GM23248 (cell line): Measurements from ENCODE around the gene IRF9.

Experiments used
- EZH2 ChIP-seq: fragments of 200-600 bp; sonication (generic); IDR thresholded peaks from 2 replicates; pipeline ENCODE4 v1.6.1; 2018; ENCODE audit warnings: antibody characterized with exemption, mild to moderate bottlenecking; ENCODE audit not compliant: insufficient read depth, poor library complexity, severe bottlenecking
- EZH2phosphoT487 ChIP-seq: fragments of 200-600 bp; sonication (generic); IDR thresholded peaks from 2 replicates; pipeline ENCODE4 v1.6.1; 2018; ENCODE audit warnings: antibody characterized with exemption, moderate library complexity, mild to moderate bottlenecking, low read depth; ENCODE audit not compliant: insufficient read depth

DNA sequence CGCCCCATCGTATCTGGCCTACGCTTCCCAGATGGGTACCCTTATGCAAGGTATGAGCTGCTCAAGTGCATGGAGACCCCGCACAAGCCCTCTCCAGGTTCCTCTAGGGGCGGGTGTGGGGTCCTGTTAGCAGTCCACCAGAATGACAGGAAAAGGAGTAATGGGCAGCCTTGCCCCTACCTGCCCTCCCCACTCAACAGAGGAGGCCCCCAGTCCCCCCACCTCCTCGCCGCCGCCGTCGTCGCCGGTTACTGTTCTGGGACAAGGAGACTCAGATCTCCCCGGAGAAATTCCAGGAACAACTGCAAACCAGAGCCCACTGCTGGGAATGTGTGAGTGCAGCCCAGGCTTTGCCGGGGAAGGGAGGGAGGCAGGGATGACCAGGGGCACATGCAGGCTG, 16.8 kb downstream of the IRF9 start:
- no peak for TF ChIP-seq EZH2phosphoT487
- TF ChIP-seq EZH2: no peak
